ENCODE data around the gene CFAP77.

The CFAP77 gene

DNA sequence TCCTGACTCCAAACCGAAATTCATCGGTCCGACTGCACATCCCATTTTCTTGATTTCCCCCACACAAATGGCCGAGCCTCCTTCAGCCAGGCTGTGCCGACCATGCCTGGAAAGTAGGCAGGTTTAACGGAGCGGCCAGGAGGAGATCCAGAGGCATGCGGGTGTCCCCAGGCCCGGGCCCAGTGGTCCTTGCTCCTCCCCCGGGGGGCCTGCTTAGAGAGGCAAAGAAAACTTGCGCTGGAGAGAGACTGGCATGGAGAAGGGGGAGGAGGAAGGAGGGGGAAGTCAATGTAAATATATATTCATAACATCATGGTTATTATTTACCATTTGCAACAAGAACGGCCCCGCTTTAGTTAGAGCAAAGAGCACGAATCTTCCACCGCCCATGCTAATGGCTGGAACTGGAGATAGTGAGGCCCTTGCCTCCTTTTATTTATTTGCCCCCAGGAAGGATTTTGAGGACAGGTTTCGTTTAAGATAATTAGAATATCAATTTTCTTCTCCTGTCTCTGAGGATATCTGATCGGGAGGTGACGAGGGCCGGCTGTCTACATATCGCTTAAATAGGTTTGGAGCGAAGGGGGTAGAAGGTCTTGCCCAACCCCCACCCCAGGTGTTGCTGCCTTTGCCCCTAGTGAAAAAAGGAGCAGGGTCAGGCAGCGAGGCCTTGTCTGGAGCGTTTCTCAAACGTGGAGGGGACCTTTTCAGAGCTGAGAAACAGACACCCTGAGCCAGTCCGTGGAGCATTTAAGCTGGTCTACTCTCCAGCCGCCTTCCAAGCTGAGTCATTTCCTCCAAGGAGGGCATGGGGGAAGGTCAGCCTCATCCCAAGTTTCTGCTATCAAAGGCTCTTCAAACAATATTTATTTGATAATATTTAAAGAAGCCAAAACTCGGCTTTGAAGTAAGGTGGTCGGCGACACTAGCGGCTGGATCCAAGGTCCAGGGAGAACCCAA is 174.9 kb downstream of the CFAP77 start:
- DNase-seq = no peak

GRCh38 chr9:132585954-132586829 is 176.2 kb downstream of the CFAP77 start:
- DNase-seq = peak; percentile 60

DNA sequence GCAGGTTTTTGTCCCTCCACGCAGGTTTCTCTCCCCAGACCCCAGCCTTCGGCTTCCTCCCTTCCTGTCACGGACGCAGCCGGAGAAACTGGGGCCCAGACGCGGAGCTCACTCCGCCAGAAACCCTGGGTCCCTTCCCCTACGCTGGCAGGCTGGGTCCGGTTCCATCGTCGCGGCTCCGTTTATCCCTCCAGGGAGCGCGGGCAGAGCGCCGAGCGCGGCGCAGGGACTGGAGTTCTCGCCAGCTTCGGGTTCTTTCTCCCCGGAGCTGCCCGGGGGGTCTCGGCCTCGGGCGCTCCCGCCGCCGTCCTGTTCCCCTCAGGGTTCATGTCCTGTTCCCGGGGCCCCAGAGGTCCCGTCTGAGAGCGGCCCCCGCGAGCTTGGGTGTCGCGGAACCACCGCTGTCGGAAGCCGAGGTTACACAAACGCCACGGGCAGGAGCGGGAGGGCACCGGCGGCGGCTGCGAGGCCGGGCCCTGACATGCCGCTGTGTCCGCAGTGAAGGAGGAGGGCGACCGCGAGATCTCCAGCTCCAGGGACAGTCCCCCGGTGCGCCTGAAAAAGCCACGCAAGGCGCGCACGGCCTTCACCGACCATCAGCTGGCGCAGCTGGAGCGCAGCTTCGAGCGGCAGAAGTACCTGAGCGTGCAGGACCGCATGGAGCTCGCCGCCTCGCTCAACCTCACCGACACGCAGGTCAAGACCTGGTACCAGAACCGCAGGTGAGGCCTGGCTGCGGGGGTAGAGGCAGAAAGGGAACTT is 177.0 kb downstream of the CFAP77 start:
- peak; percentile 53 for DNase-seq

DNA sequence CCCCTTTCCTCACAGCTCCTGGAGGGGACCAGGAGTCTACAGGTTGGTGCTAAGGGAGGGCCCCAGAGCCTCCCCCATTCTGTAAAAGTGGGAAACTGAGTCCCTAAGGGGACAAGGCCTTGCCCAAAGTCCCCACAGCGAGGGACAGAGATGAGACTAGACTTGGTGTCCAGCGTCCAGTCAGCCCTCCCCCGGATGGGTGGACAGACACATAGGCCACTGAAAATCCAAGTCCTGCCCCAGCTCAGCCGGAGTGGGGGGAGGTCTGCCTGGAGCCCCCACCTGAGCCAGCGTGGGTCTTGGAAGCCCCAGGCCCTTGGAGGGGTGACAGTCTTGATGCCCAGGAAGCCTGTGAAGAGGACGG is 177.6 kb downstream of the CFAP77 start:
- no peak for DNase-seq

DNA sequence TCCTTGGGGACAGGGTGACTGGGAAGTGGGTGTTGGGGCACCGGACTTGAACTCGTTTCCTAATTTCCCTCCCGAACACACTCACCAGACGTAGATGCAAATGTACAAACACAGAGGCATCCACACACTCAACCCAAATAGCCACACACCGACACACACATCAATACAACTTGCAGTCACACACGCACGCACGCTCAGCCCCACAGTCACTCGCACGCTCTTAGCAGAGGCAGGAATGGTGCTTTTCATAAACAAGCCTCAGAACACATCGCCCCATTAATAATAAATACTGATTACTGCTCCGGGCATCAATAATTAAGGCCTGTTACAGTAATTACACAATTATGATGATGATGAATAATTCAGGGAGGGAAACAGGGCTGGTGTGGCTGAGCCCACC is 178.1 kb downstream of the CFAP77 start:
- DNase-seq = no peak

- no peak for DNase-seq
Measured at GRCh38 chr9:132588501-132589147, 178.6 kb downstream of the CFAP77 start.

- DNase-seq = no peak
Measured at GRCh38 chr9:132589148-132590036, 179.4 kb downstream of the CFAP77 start.

DNA sequence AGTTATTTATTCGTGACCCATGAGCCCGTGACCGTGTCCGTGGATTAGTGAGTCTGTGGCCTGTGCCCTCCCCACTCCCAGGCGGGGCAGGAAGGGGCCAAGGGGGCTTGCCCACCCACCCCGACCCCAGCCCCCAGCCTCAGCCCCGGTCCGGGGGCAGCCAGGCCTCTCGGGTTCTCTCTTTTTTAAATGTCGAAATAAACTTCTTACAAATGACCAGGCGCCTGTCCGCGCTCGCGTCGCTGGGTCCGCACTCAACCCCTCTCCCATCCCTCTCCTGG is 180.0 kb downstream of the CFAP77 start:
- no peak for DNase-seq

DNA sequence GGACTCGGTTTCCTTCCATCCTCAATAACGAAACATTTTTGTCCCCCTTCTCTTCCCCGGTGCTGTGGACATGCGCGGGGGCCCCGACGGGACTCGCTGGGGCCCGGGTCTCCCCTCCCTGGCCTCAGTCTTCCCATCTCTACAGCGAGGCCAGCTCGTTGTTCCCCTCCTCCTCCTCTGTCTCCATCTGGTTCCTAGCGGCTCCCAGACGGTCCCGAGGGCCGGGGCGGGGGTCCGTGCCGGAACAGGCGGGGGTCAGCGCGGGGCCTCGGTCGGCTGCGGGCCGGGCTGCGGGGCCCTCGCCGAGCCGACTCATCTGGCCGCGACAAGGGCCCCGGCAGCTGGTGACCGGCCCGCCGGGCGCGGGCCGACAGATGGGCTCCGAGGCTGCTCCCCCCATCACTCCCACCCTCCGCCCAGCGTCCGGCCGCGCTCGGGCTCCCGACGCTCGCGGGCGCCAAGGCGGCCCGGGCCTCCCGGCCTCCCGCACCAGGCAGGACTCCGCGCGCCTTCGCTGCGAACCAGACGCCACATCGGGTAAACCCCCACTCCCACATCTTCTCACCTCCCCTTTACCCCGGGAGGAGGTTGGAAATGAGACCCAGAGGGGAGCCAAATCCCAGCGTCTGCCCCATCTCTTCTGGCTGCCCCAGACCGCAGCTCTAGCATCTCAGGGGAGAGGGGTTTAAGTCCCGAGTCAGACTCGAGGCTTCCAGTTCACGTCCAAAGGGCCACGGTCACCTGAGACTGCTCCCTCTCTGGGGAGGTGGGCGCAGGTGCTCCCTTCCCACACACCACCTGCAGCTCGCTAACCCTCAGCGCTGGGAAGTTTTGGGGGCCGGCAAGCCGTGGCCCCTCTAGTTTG is 180.5 kb downstream of the CFAP77 start:
- DNase-seq = no peak

- DNase-seq = no peak
Measured at GRCh38 chr9:132591244-132591643, 181.2 kb downstream of the CFAP77 start.

GRCh38 chr9:132591751-132592314 is 181.8 kb downstream of the CFAP77 start:
- no peak for DNase-seq

DNA sequence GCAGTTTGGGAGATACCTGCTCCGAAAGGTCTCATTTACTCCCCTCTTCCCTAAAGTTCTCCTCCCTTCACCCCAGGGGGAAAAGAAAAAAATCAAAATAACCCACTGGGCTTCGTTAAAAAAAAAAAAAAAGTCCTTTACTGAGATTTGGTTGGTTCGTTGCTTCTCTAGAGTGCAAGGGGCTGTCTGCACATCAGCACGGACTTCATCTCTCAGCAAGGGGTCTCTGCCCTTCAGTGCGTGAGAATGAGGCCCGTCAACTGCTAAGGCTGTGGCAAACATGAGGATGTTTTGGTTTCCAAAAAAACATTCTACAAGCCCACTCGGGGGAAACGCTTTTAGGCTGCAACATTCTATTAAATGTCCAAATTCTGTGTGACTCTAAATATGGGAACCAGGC is 182.4 kb downstream of the CFAP77 start:
- DNase-seq = no peak

- no peak for DNase-seq
Measured at GRCh38 chr9:132594412-132594811, 184.4 kb downstream of the CFAP77 start.

DNA sequence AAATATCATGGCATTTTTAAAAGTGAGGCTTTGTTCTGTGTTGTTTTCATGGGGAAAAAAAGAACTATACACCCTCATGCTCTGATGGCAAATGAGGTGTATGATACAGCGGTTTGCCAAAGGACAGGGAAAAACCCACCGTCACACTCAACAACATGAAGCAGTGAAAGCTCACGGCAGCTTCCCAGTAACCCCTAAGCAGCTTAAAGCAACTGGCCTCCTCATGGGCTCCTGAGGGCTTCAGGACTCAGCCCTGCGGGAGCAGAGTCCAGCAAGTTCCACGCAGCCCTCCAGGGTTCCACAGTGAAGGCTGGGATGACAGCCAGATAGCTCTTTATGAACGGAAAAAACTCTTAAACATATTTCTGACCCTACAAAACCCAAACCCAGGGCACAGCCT is 185.3 kb downstream of the CFAP77 start:
- DNase-seq = no peak

DNA sequence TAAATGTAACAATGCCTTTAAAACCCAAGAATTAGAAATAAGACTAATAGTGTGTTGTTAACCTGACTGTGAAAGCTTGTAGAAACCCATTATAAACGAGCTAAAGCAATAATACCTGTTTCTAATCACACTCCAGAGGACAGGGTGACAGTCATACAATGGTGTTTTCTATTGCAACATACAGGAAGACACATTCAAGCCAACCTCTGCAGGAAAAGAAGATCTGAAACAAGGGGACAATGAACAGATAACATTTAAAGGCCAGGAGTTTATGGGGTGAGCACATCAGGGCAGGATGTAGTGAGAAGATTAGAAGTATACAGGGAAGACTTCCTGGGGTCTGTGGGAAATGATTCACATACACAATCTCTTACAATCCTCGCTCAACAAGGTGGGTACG is 186.2 kb downstream of the CFAP77 start:
- no peak for DNase-seq

DNA sequence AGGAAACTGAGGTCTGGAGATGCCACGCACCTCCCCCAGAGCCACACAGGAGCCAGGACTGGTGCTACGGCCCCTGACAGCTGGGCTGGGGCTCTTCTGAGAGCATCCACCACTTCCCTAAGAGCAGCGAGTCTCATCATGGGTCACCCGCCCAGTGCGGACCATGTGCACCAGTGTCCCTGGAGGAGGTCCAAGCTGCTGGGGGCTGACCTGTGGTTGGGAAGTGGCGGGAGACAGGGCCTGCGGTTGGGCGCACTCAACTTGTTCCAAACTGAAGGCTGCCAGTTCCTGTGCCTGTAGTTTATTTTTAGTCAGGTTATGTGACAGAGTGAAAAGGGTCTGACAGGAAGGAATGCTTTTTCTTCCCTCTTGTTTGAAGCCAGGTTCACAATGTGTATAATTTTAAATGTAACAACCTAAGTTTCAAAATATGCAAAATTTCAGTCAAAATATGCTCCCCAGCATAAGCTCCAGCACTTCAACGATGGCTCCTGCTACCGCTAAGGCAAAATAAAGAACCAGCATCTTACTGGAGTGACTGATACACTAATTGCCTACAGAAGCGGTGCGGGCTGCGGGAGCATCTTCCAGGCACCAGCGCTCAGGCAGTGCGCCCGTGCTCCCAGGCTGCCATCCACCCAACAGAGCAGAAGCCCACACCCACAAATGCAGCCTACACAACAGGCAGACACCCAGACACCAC is 187.2 kb downstream of the CFAP77 start:
- DNase-seq = no peak

GRCh38 chr9:132600326-132600984 is 190.4 kb downstream of the CFAP77 start:
- no peak for DNase-seq

GRCh38 chr9:132602207-132602606 is 192.2 kb downstream of the CFAP77 start:
- no peak for DNase-seq

DNA sequence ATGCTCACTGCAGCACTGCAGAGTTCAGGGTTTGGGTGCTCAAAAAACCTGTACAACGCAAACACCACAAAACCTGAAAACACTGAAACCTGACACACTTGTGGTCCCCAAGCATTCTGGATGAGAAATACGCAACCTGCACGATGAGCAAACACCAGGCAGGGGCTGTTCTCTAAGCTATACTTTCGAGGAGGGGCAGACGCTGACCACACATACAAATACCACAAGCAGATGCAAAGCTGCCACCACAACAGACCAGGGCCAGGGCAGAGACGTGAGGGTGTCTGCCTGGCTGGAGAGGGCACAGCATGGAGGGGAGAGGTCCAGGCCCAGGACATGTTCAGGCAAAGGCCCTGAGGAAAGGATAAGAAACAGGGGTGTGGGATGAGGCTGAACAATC is 195.4 kb downstream of the CFAP77 start:
- no peak for DNase-seq

Data from NCI-H1092 (cell line).